NT2/D1 (cell line): ENCODE results near the gene SEPTIN5.

Experiments used
- SUZ12 ChIP-seq: IDR thresholded peaks from 2 replicates; pipeline ENCODE4 v1.6.1; 2011; ENCODE audit not compliant: insufficient read length, insufficient read depth; ENCODE audit errors: extremely low read depth
- YY1 ChIP-seq: IDR thresholded peaks from 2 replicates; pipeline ENCODE4 v1.6.1; 2011; ENCODE audit not compliant: insufficient read length, insufficient read depth
- ZNF274 ChIP-seq: IDR thresholded peaks from 2 replicates; pipeline ENCODE4 v1.6.1; 2011; ENCODE audit warnings: mild to moderate bottlenecking, low read depth, low read length

DNA sequence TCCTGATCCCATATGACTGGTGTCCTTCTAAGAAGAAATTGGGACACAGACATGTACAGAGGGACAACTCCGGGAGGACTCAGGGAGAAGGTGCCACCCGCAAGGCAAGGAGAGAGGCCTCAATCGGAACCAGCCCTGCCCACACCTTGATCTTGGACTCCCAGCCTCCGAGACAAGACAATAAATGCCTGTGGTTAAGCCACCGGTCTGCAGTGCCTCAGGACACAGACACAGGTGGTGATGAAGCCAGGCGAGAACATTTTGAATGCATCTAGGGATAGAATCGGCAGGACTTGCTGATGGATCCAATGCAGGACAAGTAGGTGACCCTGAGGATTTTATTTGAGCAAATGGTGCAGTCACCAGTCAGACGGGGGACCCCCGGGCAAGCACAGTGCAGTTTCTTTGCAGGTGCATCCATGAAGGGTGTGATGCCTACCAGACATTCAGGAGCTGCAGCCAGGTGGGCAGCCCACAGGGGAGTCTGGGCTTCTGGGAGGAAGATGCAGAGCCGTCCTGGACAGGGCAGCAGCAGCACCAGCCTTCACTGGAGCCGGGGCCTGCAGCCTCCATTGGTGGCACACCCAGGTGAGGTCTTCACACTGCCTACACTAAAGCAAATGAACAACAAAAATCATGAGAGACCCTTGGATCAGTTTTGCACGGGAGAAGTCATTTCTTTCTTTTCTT, 20.2 kb upstream of the SEPTIN5 start:
- TF ChIP-seq ZNF274 (no peak), YY1 (no peak), SUZ12 (no peak)
